ENCODE data around the gene DBNDD1.

DNA sequence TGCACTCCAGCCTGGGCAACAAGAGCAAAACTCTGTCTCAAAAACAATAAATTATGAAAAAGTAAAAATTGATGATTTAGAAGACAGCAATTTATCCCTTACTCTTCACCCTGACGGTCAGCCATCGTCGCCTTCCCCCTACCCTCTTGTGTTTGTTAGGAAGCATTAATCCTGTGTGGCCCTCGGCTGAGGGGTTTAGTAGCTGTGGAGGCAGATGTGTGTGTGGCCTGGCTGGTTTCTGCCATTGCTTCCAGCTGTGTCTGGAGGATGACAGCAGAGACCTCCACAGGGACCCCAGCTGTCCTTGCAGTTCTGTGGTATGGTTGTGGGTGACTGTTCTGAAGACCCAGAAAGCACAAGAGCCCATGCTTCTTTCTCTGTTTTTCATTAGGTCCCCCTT, 25.9 kb downstream of the DBNDD1 start:
- TF ChIP-seq EZH2 (IDR thresholded peaks at IDR 0.05; ENCODE audit: insufficient read depth, poor library complexity, severe bottlenecking) (no peak), EZH2phosphoT487 (IDR thresholded peaks at IDR 0.05; ENCODE audit: insufficient read depth, low read depth) (no peak)
